Inflammatory macrophage (primary cell): ENCODE results near the gene SLC25A53.
"Not testable (repeated sequence)": the region's sequence is repeated elsewhere in the genome, so short reads cannot be mapped to it uniquely, and the experiment has no call there.

ENCODE experiments used
- DNase-seq, 2 donors: peaks; one replicate each; pipeline ENCODE4 v3.0.0-alpha.2; 2020 to 2022

The SLC25A53 gene

DNA sequence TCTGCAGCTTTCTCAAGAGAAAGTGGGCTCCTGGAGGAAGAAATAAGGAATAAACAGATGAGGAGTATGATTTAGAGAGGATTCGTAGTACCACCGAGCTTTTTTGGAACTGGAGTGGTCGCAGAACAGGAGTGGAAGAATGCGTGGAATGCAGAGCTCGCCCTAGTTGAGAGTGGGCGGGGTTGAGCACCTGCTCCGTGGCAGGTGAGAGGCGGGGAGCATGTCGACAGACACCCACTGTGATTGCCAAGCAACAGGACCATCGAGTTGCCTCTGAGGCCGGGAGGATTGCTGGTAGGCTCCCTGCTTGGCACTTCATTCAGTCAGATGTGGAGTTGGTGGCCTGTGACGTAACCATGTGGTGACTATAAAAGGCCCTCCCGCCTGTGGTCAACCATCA is 101.9 kb downstream of the SLC25A53 start:
- DNase-seq, result not testable (repeated sequence)
